DND-41 (cell line): ENCODE data around the gene HBG2.

Source experiments
- EZH2 ChIP-seq: IDR thresholded peaks from 3 replicates; pipeline ENCODE4 v1.6.1; 2012; ENCODE audit warnings: borderline replicate concordance, low read depth, mild to moderate bottlenecking, moderate library complexity, low read length, inconsistent platforms; ENCODE audit not compliant: severe bottlenecking
- TF ChIP-seq, protein P1 (sequence below): IDR thresholded peaks from 2 replicates; pipeline ENCODE4 v1.5.1; 2012; ENCODE audit warnings: borderline replicate concordance, low read length, moderate library complexity, mild to moderate bottlenecking; ENCODE audit not compliant: poor library complexity, severe bottlenecking; ENCODE audit errors: extremely low read depth

DNA sequence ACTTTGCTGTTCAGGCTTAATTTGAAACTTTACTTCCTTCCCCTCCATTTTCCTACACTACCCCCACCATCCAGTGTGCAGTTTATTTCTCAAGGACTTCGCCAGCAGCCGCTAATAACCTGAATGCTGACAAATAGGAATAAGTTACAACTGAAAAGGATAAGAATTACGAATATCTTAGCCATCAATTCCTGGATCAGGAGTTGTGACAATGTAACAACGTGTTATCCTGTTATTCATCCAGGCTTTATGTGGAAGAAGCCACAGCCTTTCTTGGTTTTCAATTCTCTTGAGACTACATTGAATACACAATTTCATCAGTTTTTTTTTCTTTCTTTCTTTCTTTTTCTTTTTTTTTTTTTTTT is 10.8 kb downstream of the HBG2 start:
- TF ChIP-seq EZH2, result no peak
- TF ChIP-seq, protein P1, sequence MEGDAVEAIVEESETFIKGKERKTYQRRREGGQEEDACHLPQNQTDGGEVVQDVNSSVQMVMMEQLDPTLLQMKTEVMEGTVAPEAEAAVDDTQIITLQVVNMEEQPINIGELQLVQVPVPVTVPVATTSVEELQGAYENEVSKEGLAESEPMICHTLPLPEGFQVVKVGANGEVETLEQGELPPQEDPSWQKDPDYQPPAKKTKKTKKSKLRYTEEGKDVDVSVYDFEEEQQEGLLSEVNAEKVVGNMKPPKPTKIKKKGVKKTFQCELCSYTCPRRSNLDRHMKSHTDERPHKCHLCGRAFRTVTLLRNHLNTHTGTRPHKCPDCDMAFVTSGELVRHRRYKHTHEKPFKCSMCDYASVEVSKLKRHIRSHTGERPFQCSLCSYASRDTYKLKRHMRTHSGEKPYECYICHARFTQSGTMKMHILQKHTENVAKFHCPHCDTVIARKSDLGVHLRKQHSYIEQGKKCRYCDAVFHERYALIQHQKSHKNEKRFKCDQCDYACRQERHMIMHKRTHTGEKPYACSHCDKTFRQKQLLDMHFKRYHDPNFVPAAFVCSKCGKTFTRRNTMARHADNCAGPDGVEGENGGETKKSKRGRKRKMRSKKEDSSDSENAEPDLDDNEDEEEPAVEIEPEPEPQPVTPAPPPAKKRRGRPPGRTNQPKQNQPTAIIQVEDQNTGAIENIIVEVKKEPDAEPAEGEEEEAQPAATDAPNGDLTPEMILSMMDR, result no peak
